Measurements from ENCODE around the gene WBP2. TPM values are rescaled to one million over a fixed set of nuclear protein-coding genes. Genes with fewer than 3 reads are reported as not detected.

Gene WBP2
- total RNA-seq (2014; rRNA removed; shearing (Covaris generic)) = 32.0 and 41.2 TPM in 2 replicates

DNA sequence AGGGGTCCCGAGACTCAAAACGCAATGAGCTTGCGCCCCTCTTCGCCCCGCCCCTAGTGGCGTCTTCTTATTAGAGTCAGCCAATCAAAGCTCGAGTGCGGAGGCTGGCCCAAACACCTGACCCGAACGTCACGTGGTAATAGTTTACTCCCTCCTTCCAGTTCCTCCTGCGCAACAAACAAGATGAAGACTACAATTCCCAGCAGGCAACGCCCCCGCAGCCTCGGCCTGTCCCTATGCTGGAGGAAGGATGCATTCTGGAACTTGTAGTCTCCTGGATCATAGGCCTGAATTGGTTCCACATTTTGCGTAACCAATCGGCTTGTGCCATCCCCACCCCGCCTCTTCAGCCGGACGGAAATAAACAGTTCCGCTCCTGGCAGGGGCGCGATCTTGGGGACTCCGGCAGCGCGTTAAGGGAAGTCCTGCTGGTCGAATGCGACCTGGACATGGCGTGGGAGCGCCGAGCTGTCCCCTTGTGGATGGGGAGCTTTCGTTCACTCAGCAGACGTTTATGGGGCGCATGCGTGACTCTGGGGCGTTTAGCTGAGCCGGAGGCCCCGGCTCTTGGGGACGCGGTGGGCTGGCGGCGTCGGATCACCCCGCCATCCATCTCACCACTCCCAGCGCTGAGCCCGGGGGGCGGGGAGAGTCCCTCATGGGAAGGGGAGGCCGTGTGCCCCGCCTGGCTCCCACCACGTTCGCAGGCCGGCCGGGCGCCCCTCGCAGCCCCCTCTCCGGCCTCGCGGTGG is at the start of gene WBP2:
Gene WBP2, minus strand, starts transcription at position 26 of the 752 bp plus-strand sequence. CDS start 38 bp downstream, outside the sequence.

DNA sequence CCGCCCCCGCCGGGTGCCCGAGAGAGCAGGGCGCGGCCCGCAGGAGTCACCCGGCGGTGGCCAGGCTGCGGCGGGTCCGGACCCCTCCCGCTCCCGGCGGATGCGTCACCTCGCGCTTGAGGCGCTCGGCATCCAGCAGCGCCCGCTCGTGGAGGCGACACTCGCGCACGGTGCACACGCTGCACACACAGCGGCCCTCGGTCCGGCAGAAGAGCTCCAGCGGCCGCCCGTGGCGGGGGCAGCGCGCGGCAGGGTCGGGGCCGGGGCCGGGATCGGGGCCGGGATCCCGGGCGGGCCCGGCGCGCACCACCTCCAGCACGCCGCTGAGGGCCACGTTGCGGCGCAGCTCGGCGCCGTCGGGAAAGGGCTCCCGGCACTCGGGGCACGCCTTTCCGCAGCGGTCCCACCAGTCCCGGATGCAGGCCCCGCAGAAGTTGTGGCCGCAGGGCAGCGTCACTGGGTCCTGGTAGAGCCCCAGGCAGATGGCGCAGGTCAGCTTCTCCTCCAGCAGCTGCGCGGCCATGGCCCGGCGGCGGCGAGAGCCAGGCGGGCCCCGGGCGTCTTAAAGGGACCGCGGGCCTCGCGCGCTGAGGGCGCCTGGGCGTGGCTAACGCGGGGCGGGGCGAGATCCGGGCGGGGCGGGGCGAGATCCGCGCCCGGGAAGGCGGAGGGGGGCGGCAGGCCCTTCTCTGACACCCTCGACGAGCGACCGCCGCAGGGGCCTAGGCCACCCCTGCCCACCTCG is 41.5 kb upstream of the WBP2 start, which contains the start of gene TRIM65:
Gene TRIM65, minus strand, starts transcription at position 537 of the 745 bp plus-strand sequence. Its CDS starts 14 bp downstream, at position 523.

DNA sequence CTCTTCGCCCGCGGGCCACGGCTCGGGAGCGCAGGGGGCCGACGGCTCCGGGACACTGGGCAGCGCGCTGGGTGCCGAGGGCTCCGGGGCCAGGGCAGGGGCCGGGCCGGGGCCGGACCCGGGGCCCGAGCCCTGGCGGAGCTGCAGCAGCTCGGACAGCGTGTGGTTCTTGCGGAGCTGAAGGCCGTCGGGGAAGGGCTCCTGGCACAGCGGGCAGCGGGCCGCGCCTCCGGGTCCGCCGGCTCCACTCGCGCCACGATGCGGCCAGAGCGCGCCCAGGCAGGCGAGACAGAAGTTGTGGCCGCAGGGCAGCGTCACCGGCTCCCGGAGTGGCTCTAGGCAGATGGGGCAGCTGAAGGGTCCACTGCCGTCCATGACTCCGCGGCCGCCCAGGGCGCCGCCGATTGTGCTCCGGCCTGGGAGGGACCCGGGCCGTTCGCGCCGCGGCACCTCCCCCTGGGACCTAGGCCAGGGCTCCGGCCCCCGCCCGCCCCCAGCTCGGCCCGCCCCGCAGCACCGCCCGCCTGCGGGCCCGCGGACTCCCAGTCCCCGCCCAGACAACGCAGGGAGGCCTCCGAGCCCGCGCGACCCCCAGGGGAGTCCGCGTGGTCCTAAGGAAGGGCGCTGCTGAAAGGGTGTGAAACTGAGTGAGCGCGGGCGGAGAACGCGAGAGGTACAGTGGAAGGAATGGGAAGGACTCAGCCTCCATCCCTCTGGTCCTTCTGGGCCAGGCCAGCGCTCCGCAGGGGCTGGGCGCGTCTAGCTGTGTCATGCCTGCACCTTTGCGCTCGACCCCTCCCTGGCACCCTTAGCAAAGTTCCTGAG is 23.3 kb upstream of the WBP2 start, which contains the start of gene TRIM47:
Gene TRIM47, minus strand, starts transcription at position 408 of the 825 bp plus-strand sequence. Its CDS starts 33 bp downstream, at position 375.

DNA sequence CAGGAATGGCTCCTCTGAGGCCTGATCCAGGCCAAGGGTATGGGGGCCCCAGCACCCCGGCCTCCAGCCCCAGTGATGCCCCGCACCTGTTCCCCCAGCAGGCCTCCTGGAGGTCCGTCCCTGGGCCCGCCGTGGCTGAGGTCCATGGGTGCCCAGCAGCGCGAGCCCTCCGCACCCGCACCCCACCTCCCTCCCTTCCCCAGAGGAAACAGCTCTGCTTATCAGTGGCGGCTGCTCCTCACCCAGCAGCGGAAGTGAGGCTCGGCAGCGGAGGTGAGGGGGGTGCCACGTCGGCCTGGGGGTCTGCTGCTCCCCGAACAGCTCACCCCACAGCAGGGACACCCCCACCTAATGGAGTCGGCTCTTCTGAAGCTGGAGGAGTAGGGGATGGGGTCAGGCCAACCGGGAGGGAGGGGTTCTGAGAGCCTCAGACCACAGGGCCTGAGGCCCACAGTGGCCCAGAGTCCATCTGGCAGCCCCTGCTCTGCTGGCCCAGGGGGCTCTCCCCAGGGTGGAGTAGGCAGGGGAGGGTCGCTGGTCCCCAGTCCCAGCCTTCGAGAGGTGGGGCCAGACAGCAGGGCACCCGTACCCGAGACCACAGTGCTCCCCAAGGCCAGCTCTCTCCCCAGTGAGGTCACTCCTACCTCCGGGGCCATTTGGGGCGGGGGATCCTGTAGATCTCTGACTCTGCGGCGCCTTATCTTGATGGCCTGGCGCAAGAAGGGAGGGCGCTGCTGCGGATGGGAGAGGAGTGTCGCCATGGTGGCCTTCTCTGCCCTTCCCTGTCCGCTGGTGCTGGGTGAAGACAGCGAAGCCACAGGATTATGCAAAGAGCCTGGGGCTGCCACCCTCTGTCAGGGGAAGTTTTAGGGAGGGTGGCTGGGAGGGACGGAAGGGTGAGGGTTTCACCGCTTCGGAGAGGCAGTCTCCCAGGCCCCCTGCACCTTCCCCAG is 11.3 kb downstream of the WBP2 start, which contains the start of gene UNC13D:
Gene UNC13D, minus strand, starts transcription at position 828 of the 953 bp plus-strand sequence. Its CDS starts 67 bp downstream, at position 761.

Other genes with a start within 250 kb of the WBP2 start
- gene SMIM5, start 221.9 kb downstream of the WBP2 start, total RNA-seq (2014; rRNA removed; shearing (Covaris generic)) = 0.57 and 1.2 TPM in 2 replicates
- gene RECQL5, start 188.2 kb downstream of the WBP2 start, total RNA-seq (2014; rRNA removed; shearing (Covaris generic)) = 35.4 and 42.6 TPM in 2 replicates
- gene SAP30BP, start 188.0 kb downstream of the WBP2 start, total RNA-seq (2014; rRNA removed; shearing (Covaris generic)) = 79.3 and 90.7 TPM in 2 replicates
- 48.4 and 56.9 TPM in 2 replicates for gene ITGB4, start 133.9 kb downstream of the WBP2 start, total RNA-seq (2014; rRNA removed; shearing (Covaris generic))
- gene GALK1, start 90.1 kb downstream of the WBP2 start, total RNA-seq (2014; rRNA removed; shearing (Covaris generic)) = 54.3 and 57.9 TPM in 2 replicates
- 16.6 and 18.8 TPM in 2 replicates for gene UNK, start 70.5 kb downstream of the WBP2 start, total RNA-seq (2014; rRNA removed; shearing (Covaris generic))
- 3.2 and 6.2 TPM in 2 replicates for gene UNC13D, start 10.9 kb downstream of the WBP2 start, total RNA-seq (2014; rRNA removed; shearing (Covaris generic))
- 29.5 and 30.5 TPM in 2 replicates for gene TRIM47, start 23.2 kb upstream of the WBP2 start, total RNA-seq (2014; rRNA removed; shearing (Covaris generic))
- 28.4 and 29.8 TPM in 2 replicates for gene TRIM65, start 41.6 kb upstream of the WBP2 start, total RNA-seq (2014; rRNA removed; shearing (Covaris generic))
- gene MRPL38, start 49.5 kb upstream of the WBP2 start, total RNA-seq (2014; rRNA removed; shearing (Covaris generic)) = 46.1 and 62.3 TPM in 2 replicates
- gene FBF1, start 85.7 kb upstream of the WBP2 start, total RNA-seq (2014; rRNA removed; shearing (Covaris generic)) = 25.7 and 26.1 TPM in 2 replicates
- 16.1 and 17.6 TPM in 2 replicates for gene ACOX1, start 123.8 kb upstream of the WBP2 start, total RNA-seq (2014; rRNA removed; shearing (Covaris generic))
- 27.0 and 34.3 TPM in 2 replicates for gene TEN1, start 123.9 kb upstream of the WBP2 start, total RNA-seq (2014; rRNA removed; shearing (Covaris generic))
- gene CDK3, start 145.5 kb upstream of the WBP2 start, total RNA-seq (2014; rRNA removed; shearing (Covaris generic)) = 5.4 and 9.3 TPM in 2 replicates
- 0.03 TPM in 1 of 2 replicates, not detected in the other for gene EVPL, start 172.0 kb upstream of the WBP2 start, total RNA-seq (2014; rRNA removed; shearing (Covaris generic))
- gene SRP68, start 217.2 kb upstream of the WBP2 start, total RNA-seq (2014; rRNA removed; shearing (Covaris generic)) = 23.8 and 30.2 TPM in 2 replicates
- gene GALR2, start 219.4 kb upstream of the WBP2 start, total RNA-seq (2014; rRNA removed; shearing (Covaris generic)) = 0.32 TPM in 1 of 2 replicates, not detected in the other
- 0.29 TPM in 1 of 2 replicates, not detected in the other for gene ZACN, start 223.8 kb upstream of the WBP2 start, total RNA-seq (2014; rRNA removed; shearing (Covaris generic))
- gene EXOC7, start 248.5 kb upstream of the WBP2 start, total RNA-seq (2014; rRNA removed; shearing (Covaris generic)) = 65.9 and 70.1 TPM in 2 replicates